ENCODE measurements around the gene WFDC10B.

- TF ChIP-seq CTCF (IDR thresholded peaks at IDR 0.05; ENCODE audit: low read length), result no peak
- no peak for TF ChIP-seq EZH2 (IDR thresholded peaks at IDR 0.05; ENCODE audit: borderline replicate concordance, low read length)
Observed at GRCh38 chr20:45647441-45648050, 57.3 kb downstream of the WFDC10B start.

All from OCI-LY1 (cell line).